ENCODE results near the gene PDE4D.

GRCh38 chr5:59330680-59331079 is 562.8 kb downstream of the PDE4D start:
- no peak for TF ChIP-seq JUND (IDR thresholded peaks at IDR 0.05; ENCODE audit: low read depth, low read length)
- no peak for TF ChIP-seq CTCF (IDR thresholded peaks at IDR 0.05 in 2 of 3, conservative IDR thresholded peaks at IDR 0.05 in 1 of 3; ENCODE audit: control insufficient read depth in 2 of 3, extremely low read depth in 1 of 3, insufficient read depth in 1 of 3, low read depth in 3 of 3, low read length in 3 of 3)
- TF ChIP-seq EZH2 (IDR thresholded peaks at IDR 0.05; ENCODE audit: borderline replicate concordance, control insufficient read depth, low read depth, low read length): no peak

All from GM12878 (cell line).